Measurements from ENCODE around the gene SNX8. TPM values are rescaled to one million over a fixed set of nuclear protein-coding genes. Genes with fewer than 3 reads are reported as not detected.

The SNX8 gene
- total and polyA plus RNA-seq, 4 donors, result 24.6 to 54.6 (median 45.8) TPM

GRCh38 chr7:2222516-2222915, 91.7 kb downstream of the SNX8 start:
- DNase-seq, result no peak
- Histone ChIP-seq H3K4me3 (no peak overlapping the region), H3K27ac (ENCODE audit: low read depth in 1 of 2, low read length in 1 of 2) (no peak overlapping the region), H3K9me3 (ENCODE audit: control insufficient read depth in 4 of 4, insufficient read depth in 3 of 4, low read length in 3 of 4) (no peaks in the 10 kb centered on the region), H3K27me3 (ENCODE audit: control insufficient read depth in 3 of 3, insufficient read depth in 3 of 3, low read length in 2 of 3) (no peaks in the 10 kb centered on the region), H3K4me1 (ENCODE audit: control insufficient read depth in 5 of 5, insufficient read depth in 5 of 5, low read length in 5 of 5) (peaks cover 0 to 7% (median 0%) of the 10 kb centered on the region in 5 donors), H3K36me3 (ENCODE audit: control insufficient read depth in 4 of 4, insufficient read depth in 4 of 4, low read length in 4 of 4) (peaks cover 0 to 64% (median 31%) of the 10 kb centered on the region in 4 donors), H3K9ac (ENCODE audit: insufficient read depth in 1 of 2, low read length in 2 of 2) (no peak overlapping the region)
- no peak for ATAC-seq (ENCODE audit: insufficient read depth, low FRiP score)
- 96% methylated on average over 22 of the region's 22 CpGs for WGBS, 2 donors
- TF ChIP-seq CTCF (IDR thresholded peaks at IDR 0.05; ENCODE audit: control extremely low read depth, extremely low read depth), result no peak

- H3K4me1 ChIP-seq (ENCODE audit: control insufficient read depth in 5 of 5, insufficient read depth in 5 of 5, low read length in 5 of 5), result peaks cover 0 to 7% (median 0%) of the 10 kb centered on the region in 5 donors
- H3K9me3 ChIP-seq (ENCODE audit: control insufficient read depth in 4 of 4, insufficient read depth in 3 of 4, low read length in 3 of 4), result no peaks in the 10 kb centered on the region
- ATAC-seq (ENCODE audit: insufficient read depth, low FRiP score), result no peak
- H3K9ac ChIP-seq (ENCODE audit: insufficient read depth in 1 of 2, low read length in 2 of 2), result no peak overlapping the region
- TF ChIP-seq CTCF (IDR thresholded peaks at IDR 0.05; ENCODE audit: control extremely low read depth, extremely low read depth), result no peak
- no peaks in the 10 kb centered on the region for H3K27me3 ChIP-seq (ENCODE audit: control insufficient read depth in 3 of 3, insufficient read depth in 3 of 3, low read length in 2 of 3)
- no peak overlapping the region for H3K4me3 ChIP-seq
- DNase-seq, result no peak
- 91 to 95% methylated on average over 17 of the region's 17 CpGs for WGBS, 2 donors
- H3K36me3 ChIP-seq (ENCODE audit: control insufficient read depth in 4 of 4, insufficient read depth in 4 of 4, low read length in 4 of 4), result peaks cover 0 to 74% (median 33%) of the 10 kb centered on the region in 4 donors
- no peak overlapping the region for H3K27ac ChIP-seq (ENCODE audit: low read depth in 1 of 2, low read length in 1 of 2)
These were observed 93.3 kb downstream of the SNX8 start for GRCh38 chr7:2220954-2221353.

GRCh38 chr7:2220506-2220905, 93.7 kb downstream of the SNX8 start:
- ATAC-seq (ENCODE audit: insufficient read depth, low FRiP score), result no peak
- Histone ChIP-seq H3K9me3 (ENCODE audit: control insufficient read depth in 4 of 4, insufficient read depth in 3 of 4, low read length in 3 of 4) (peaks cover 0 to 3% (median 0%) of the 10 kb centered on the region in 4 donors), H3K4me3 (no peak overlapping the region), H3K4me1 (ENCODE audit: control insufficient read depth in 5 of 5, insufficient read depth in 5 of 5, low read length in 5 of 5) (peaks cover 0 to 7% (median 0%) of the 10 kb centered on the region in 5 donors), H3K36me3 (ENCODE audit: control insufficient read depth in 4 of 4, insufficient read depth in 4 of 4, low read length in 4 of 4) (peaks cover 3 to 78% (median 34%) of the 10 kb centered on the region in 4 donors), H3K27ac (ENCODE audit: low read depth in 1 of 2, low read length in 1 of 2) (no peak overlapping the region), H3K9ac (ENCODE audit: insufficient read depth in 1 of 2, low read length in 2 of 2) (no peak overlapping the region), H3K27me3 (ENCODE audit: control insufficient read depth in 3 of 3, insufficient read depth in 3 of 3, low read length in 2 of 3) (no peaks in the 10 kb centered on the region)
- 87 to 97% methylated on average over 16 of the region's 16 CpGs for WGBS, 2 donors
- no peak for TF ChIP-seq CTCF (IDR thresholded peaks at IDR 0.05; ENCODE audit: control extremely low read depth, extremely low read depth)
- DNase-seq, result no peak

GRCh38 chr7:2220030-2220429, 94.2 kb downstream of the SNX8 start:
- H3K27ac ChIP-seq (ENCODE audit: low read depth in 1 of 2, low read length in 1 of 2), result no peak overlapping the region
- no peak for TF ChIP-seq CTCF (IDR thresholded peaks at IDR 0.05; ENCODE audit: control extremely low read depth, extremely low read depth)
- DNase-seq (no peak), ATAC-seq (ENCODE audit: insufficient read depth, low FRiP score) (no peak)
- no peak overlapping the region for H3K9ac ChIP-seq (ENCODE audit: insufficient read depth in 1 of 2, low read length in 2 of 2)
- no peaks in the 10 kb centered on the region for H3K27me3 ChIP-seq (ENCODE audit: control insufficient read depth in 3 of 3, insufficient read depth in 3 of 3, low read length in 2 of 3)
- peaks cover 0 to 4% (median 0%) of the 10 kb centered on the region in 4 donors for H3K9me3 ChIP-seq (ENCODE audit: control insufficient read depth in 4 of 4, insufficient read depth in 3 of 4, low read length in 3 of 4)
- H3K36me3 ChIP-seq (ENCODE audit: control insufficient read depth in 4 of 4, insufficient read depth in 4 of 4, low read length in 4 of 4), result peaks cover 4 to 78% (median 34%) of the 10 kb centered on the region in 4 donors
- peaks cover 0 to 7% (median 0%) of the 10 kb centered on the region in 5 donors for H3K4me1 ChIP-seq (ENCODE audit: control insufficient read depth in 5 of 5, insufficient read depth in 5 of 5, low read length in 5 of 5)
- no peak overlapping the region for H3K4me3 ChIP-seq
- 94 to 96% methylated on average over 19 of the region's 19 CpGs for WGBS, 2 donors

Data from lung (tissue), 12 donors.